GM21786 (cell line): ENCODE results near the gene REC8.

Experiments
- ATAC-seq: cut with Tn5 transposase; IDR thresholded peaks from one replicate; pipeline ENCODE4 v1.9.1; 2021; ENCODE audit not compliant: unreplicated experiment

REC8 gene

DNA sequence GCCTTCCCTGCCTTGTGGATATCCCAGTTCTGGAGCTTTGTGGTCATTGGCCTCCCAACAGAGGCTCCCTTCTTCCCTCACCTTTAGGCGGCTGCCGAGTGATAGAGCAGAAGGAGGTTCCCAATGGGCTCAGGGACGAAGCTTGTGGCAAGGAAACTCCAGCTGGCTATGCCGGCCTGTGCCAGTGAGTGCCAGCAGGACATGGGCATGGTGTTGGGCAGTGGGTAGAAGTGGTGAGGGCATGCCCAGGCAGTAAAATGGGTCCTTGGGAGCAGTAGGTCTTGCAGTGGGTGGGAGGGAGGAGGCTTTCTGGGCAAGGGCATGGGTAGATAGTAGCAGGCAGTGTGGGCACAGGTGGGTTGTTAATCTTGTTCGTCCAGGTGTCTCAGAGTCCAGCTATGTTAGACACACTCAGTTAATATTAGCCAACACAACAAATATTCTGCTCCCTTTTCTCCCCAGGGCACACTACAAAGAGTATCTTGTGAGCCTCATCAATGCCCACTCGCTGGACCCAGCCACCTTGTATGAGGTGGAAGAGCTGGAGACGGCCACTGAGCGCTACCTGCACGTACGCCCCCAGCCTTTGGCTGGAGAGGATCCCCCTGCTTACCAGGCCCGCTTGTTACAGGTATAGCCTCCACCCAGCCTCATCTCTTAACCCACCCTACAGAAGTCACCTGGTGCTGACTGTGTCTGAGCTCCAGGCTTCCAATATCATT, 11.9 kb upstream of the REC8 start:
- no peak for ATAC-seq

- ATAC-seq: no peak
Observed at GRCh38 chr14:24160499-24160849, 11.4 kb upstream of the REC8 start.

- ATAC-seq: peak; percentile 84
Observed at GRCh38 chr14:24160850-24161804, 10.8 kb upstream of the REC8 start, which contains the start of gene IRF9. Gene IRF9 (plus strand): TSS chr14:24161265. CDS start chr14:24162145, 880 bp downstream.

DNA sequence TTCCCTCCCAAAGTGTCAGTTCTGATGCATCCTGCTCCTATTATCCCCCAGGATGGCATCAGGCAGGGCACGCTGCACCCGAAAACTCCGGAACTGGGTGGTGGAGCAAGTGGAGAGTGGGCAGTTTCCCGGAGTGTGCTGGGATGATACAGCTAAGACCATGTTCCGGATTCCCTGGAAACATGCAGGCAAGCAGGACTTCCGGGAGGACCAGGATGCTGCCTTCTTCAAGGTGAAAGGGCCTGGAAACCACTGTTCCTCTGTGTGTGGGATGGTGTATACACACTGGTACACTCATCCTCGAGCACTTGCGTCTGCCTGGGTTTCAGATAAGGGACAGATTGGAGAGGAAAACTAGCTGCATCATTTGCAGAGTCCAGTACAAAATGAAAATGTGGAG, 9.8 kb upstream of the REC8 start:
- no peak for ATAC-seq

DNA sequence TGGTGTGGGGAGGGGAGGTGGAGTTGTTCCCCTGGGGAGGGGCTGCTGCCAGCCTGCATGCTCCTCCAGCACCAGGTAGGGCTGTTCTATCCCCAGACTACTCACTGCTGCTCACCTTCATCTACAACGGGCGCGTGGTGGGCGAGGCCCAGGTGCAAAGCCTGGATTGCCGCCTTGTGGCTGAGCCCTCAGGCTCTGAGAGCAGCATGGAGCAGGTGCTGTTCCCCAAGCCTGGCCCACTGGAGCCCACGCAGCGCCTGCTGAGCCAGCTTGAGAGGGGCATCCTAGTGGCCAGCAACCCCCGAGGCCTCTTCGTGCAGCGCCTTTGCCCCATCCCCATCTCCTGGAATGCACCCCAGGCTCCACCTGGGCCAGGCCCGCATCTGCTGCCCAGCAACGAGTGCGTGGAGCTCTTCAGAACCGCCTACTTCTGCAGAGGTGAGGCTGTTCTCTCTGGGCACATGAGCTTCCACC, 7.3 kb upstream of the REC8 start:
- no peak for ATAC-seq

DNA sequence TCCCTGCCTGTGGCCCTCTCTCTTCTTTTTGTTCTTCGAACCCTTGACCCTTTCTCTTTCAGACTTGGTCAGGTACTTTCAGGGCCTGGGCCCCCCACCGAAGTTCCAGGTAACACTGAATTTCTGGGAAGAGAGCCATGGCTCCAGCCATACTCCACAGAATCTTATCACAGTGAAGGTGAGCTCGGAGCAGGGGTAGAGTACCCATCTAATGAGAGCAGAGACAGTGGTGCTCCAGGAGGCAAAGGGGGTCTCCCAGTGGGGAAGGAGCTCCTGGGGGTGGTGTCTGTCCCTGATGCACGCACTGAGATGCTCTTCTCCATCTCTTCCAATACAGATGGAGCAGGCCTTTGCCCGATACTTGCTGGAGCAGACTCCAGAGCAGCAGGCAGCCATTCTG, 6.1 kb upstream of the REC8 start:
- no peak for ATAC-seq

GRCh38 chr14:24167469-24168114, 4.3 kb upstream of the REC8 start:
- ATAC-seq: no peak

DNA sequence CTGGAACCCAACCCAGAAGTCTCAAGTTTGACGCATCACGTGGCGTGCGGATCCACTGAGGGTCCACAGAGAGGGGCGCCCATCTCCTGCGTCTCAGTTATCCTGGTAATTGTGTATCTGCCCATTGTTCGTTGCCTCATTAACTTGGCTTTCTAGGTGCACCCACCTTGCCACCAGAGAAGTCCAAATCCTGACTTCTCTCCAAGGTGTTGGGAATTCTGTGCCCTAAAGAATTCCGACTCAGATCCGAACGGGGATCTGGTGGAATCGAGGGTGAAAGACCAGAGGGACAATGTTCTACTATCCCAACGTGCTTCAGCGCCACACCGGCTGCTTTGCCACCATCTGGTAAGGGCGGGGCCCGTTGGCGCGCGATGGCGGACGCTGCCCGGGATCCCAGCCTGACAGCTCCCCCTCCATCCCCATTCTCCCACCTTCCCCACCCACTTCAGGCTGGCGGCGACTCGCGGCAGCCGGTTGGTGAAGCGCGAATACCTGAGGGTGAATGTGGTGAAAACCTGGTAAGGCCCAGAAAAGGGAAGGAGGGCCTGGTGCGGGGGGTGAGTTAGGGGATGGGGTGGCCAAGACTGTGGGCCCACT, 481 bp downstream of the REC8 start:
- ATAC-seq: no peak

DNA sequence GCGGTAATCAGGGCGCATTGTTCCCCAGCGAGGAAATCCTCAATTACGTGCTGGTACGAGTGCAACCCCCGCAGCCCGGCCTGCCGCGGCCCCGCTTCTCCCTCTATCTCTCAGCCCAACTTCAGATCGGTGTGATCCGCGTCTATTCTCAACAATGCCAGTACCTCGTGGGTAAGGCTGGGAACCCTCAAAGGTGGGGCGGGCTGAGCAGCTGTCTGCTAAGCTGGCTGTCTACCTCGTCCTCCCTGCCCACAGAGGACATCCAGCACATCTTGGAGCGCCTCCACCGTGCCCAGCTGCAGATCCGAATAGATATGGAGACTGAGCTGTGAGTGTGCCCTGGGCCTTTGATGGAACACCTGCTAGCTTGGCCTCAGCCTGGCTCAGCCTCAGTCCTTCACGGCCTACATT, 996 bp downstream of the REC8 start:
- ATAC-seq: no peak

- no peak for ATAC-seq
Observed at GRCh38 chr14:24176599-24176998, 4.7 kb downstream of the REC8 start.

DNA sequence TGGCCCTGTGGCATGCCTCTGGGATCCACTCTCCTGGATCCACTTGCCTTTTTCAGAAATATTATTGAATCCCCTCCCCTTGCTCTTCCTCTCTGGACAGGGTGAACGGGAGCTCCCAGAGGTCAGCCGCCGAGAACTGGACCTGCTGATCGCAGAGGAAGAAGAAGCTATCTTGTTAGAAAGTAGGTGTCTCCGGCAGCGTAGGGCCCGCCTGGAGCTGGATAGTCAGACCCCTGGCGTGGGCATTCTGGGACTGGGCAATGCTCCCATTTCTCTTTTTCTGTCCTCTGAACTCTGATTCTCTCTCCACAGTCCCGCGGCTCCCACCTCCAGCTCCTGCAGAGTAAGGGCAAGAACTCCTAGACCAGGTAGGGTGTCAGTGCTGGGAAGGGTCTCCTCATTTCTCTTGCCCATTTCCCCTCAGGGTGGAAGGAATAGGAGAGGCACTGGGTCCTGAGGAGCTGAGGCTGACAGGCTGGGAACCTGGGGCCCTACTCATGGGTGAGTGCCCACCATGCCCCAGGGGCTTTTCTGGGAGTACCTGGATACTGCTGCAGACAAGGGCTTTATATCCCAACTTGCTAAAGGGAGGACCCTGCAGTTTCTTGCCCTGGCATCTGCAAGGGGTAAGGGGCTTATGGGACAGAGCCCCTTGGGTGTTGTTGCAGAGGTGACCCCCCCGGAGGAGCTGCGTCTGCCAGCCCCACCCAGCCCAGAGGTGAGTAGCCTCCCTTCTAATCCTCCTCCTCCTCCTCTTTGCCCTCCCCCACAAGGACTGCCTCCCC, 5.4 kb downstream of the REC8 start:
- no peak for ATAC-seq

- no peak for ATAC-seq
Observed at GRCh38 chr14:24177891-24178290, 6.0 kb downstream of the REC8 start.

DNA sequence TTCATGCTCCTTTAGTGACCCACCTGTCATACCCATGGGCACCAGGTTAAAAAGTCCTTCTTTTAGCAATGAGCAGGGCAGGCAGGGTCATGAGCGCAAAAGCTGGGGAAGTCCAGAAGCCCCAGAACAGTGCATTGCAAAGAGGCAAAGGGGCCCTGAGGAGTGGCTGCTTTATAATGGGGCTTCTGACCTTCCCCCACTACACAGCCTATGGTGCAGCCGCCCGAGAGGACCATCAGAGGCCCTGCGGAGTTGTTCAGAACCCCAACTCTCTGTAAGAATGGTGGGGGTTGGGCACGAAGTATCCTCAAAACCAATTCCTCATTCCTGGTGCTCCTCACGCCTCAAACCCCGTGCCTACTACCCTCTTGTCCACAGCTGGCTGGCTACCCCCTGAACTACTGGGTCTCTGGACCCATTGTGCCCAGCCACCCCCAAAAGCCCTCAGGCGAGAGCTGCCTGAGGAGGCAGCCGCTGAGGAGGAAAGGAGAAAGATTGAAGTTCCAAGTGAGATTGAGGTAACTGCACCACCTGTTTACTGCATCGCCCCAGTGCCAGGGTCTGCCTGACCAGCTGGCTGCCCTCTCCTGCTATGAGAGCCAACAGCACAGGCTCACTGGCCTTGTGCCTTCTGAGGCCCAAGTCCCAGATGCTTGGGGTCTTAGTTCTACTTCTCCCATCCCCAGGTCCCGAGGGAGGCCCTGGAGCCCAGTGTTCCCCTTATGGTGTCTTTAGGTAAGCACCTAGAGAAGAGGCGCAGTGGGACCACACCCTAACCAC, 6.7 kb downstream of the REC8 start:
- ATAC-seq: no peak

DNA sequence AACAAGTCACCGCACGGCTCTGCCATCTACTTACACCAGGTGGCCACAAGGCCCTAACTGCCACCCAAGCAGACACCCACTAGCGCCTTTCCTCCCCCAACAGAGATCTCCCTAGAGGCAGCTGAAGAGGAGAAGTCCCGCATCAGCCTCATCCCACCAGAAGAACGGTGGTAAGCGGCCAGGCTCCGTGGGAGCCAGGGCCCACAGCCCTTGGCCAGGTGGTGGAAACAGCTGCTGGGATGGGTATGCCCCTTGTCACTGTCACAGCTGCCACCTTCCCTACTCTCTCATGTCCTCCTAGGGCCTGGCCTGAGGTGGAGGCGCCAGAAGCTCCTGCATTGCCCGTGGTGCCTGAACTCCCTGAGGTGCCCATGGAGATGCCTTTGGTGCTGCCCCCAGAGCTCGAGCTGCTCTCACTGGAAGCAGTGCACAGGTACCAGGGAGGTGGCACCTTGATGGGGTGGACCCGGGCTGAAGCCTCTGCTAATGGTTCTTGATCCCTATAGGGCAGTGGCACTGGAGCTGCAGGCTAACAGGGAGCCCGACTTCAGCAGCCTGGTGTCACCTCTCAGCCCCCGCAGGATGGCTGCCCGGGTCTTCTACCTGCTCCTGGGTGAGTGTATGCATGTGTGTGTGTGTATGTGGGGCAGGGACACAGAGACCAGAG, 7.5 kb downstream of the REC8 start:
- no peak for ATAC-seq

DNA sequence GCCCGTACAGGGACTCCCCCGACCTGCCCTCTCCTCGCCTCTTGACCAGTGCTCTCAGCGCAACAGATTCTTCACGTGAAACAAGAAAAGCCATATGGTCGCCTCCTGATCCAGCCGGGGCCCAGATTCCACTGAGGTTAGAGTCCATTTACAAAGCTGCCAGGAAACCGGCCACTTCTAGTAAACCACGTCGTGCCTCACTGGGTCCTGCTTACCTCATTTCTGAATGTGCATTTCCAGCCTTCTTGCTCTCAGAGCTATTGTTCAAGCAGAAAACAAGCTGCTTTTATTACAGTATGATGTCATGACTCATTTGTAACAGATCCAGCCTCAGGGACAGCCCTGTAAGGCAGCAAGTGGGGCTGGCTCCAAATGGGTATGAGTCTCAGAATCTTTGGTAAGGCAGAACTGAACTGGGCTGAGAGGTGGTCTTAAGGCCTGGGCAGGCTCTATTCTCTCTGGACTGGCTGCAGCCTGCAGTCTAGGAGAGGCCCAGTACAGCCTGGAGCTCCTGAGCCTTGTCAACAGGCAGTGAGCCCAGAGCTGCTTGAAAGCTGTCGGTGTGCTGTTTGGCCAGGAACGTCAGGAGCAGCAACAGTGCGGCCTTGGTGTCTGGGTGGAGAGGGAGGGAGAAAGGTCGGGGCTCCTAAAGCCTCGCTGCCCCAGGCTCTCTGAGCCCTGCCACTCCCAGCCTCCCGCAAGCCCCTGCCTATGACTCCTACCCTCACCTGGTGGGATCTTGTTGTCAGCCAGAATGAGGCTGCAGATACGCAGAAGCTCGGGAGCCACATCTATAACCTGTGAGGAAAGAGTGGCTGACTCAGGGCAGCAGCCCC, 8.3 kb downstream of the REC8 start:
- ATAC-seq: no peak

- no peak for ATAC-seq
Observed at GRCh38 chr14:24181371-24182077, 9.6 kb downstream of the REC8 start.

DNA sequence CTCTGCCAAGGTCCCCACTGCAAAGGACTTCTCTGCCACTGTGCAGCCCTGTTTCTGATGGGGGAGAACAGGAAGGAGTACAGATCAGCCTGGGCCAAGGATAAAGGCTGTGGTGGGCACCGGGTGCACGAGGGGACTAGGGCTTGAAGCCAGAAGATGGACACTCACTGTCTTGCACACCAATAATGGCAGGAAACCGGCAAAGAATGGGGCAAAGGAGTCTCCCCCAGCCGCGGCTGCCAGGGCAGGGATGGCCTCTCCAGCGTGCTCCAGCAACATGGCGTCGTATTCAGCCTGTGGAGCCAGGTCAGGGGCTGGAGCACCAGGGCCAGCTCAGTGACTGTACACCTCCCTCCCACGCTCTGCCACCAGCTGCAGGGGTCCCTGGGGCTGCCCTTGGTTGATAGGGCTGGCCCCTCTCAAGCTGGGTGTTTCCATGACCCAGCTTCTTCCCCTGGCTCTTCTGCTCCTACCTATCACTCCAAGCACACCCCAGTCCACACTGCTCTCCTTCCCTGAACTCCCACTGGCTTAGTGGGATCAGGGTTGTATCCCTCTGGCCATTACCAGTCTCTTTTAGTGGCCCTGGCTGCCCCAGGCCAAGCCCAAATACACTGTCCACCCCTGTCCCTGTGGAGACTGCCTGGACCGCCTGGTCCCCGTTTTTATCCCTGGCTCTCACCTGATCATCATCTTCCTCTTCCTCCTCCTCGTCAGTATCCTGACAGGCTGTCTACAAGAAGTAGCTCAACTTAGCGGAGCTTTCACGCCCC, 10.4 kb downstream of the REC8 start:
- ATAC-seq: no peak
